H9 (cell line): ENCODE measurements around the gene C19orf73. TPM values are rescaled to one million over a fixed set of nuclear protein-coding genes. Genes with fewer than 3 reads are reported as not detected.

Source experiments
- DNase-seq: peaks from one replicate; pipeline ENCODE4 v3.0.0-alpha.2; 2017
- H2AFZ ChIP-seq: one replicate; pipeline ENCODE4 v1.6.1; 2013; ENCODE audit warnings: mild to moderate bottlenecking, low read length, control low read depth, moderate library complexity
- H2AK5ac ChIP-seq: 2 replicates; pipeline ENCODE4 v1.6.1; 2013; ENCODE audit warnings: low read length, control low read depth, mixed read lengths; ENCODE audit not compliant: insufficient read length
- H2BK120ac ChIP-seq: one replicate; pipeline ENCODE4 v1.6.1; 2013; ENCODE audit warnings: low read depth, mild to moderate bottlenecking, low read length, control low read depth, inconsistent platforms; ENCODE audit not compliant: poor library complexity, severe bottlenecking
- H2BK12ac ChIP-seq: 2 replicates; pipeline ENCODE4 v1.6.1; 2013; ENCODE audit warnings: low read length, control low read depth, mixed read lengths, low read depth; ENCODE audit not compliant: insufficient read length
- H2BK15ac ChIP-seq: 2 replicates; pipeline ENCODE4 v1.6.1; 2013; ENCODE audit warnings: low read depth, low read length, control low read depth
- H2BK20ac ChIP-seq: one replicate; pipeline ENCODE4 v1.6.1; 2013; ENCODE audit warnings: low read depth, mild to moderate bottlenecking, low read length, control low read depth, inconsistent platforms; ENCODE audit not compliant: poor library complexity, severe bottlenecking
- H2BK5ac ChIP-seq: 2 replicates; pipeline ENCODE4 v1.6.1; 2013; ENCODE audit warnings: low read length, control low read depth, mixed read lengths; ENCODE audit not compliant: insufficient read length
- H3K14ac ChIP-seq: 2 replicates; pipeline ENCODE4 v1.6.1; 2013; ENCODE audit warnings: low read length, control low read depth; ENCODE audit not compliant: insufficient read depth
- H3K18ac ChIP-seq: 2 replicates; pipeline ENCODE4 v1.6.1; 2013; ENCODE audit warnings: low read depth, mild to moderate bottlenecking, mixed read lengths, low read length, control low read depth; ENCODE audit not compliant: insufficient read length
- H3K23ac ChIP-seq: 2 replicates; pipeline ENCODE4 v1.6.1; 2013; ENCODE audit warnings: low read length, control low read depth, mixed read lengths, low read depth; ENCODE audit not compliant: insufficient read length
- H3K23me2 ChIP-seq: 2 replicates; pipeline ENCODE4 v1.6.1; 2013; ENCODE audit warnings: low read depth, mild to moderate bottlenecking, mixed read lengths, low read length, control low read depth; ENCODE audit not compliant: insufficient read length, poor library complexity, severe bottlenecking
- H3K27ac ChIP-seq: 2 replicates; pipeline ENCODE4 v1.5.1; 2013; ENCODE audit warnings: low read length, control low read depth, mixed read lengths, low read depth; ENCODE audit not compliant: insufficient read length
- H3K27me3 ChIP-seq: 2 replicates; pipeline ENCODE4 v1.6.1; 2013; ENCODE audit warnings: low read length, control low read depth, inconsistent platforms; ENCODE audit not compliant: insufficient read depth
- H3K4ac ChIP-seq: 2 replicates; pipeline ENCODE4 v1.6.1; 2013; ENCODE audit warnings: low read depth, mild to moderate bottlenecking, control low read depth, inconsistent platforms, low read length, moderate library complexity
- H3K4me1 ChIP-seq: 2 replicates; pipeline ENCODE4 v1.6.1; 2013; ENCODE audit warnings: low read length, control low read depth, inconsistent platforms; ENCODE audit not compliant: insufficient read depth
- H3K4me2 ChIP-seq: 2 replicates; pipeline ENCODE4 v1.6.1; 2013; ENCODE audit warnings: low read length, control low read depth, mixed read lengths; ENCODE audit not compliant: insufficient read length, insufficient read depth
- H3K56ac ChIP-seq: 2 replicates; pipeline ENCODE4 v1.6.1; 2013; ENCODE audit warnings: low read depth, mild to moderate bottlenecking, mixed read lengths, low read length, control low read depth; ENCODE audit not compliant: insufficient read length
- H3K79me1 ChIP-seq: 2 replicates; pipeline ENCODE4 v1.6.1; 2013; ENCODE audit warnings: low read depth, mild to moderate bottlenecking, moderate library complexity, low read length, control low read depth, inconsistent platforms; ENCODE audit not compliant: insufficient read depth, poor library complexity, severe bottlenecking
- H3K79me2 ChIP-seq: 2 replicates; pipeline ENCODE4 v1.6.1; 2013; ENCODE audit warnings: low read length, control low read depth, inconsistent platforms; ENCODE audit not compliant: insufficient read depth
- H3K9ac ChIP-seq: 2 replicates; pipeline ENCODE4 v1.6.1; 2013; ENCODE audit warnings: low read length, control low read depth, mixed read lengths; ENCODE audit not compliant: insufficient read length; ENCODE audit errors: extremely low read depth
- H3K9me3 ChIP-seq: one replicate; pipeline ENCODE4 v1.6.1; 2013; ENCODE audit warnings: low read depth, low read length, inconsistent platforms; ENCODE audit not compliant: control insufficient read depth
- H3T11ph ChIP-seq: one replicate; pipeline ENCODE4 v1.6.1; 2013; ENCODE audit warnings: mild to moderate bottlenecking, low read length, control low read depth, inconsistent platforms
- H4K20me1 ChIP-seq: one replicate; pipeline ENCODE4 v1.6.1; 2013; ENCODE audit not compliant: control insufficient read depth, insufficient read length, insufficient read depth
- H4K5ac ChIP-seq: 2 replicates; pipeline ENCODE4 v1.6.1; 2013; ENCODE audit warnings: low read depth, mild to moderate bottlenecking, mixed read lengths, low read length, control low read depth; ENCODE audit not compliant: insufficient read length
- H4K8ac ChIP-seq: replicated peaks from 2 replicates; pipeline ENCODE4 v1.6.1; 2013; ENCODE audit warnings: low read length, control low read depth, mixed read lengths, low read depth; ENCODE audit not compliant: insufficient read length
- H4K91ac ChIP-seq: 2 replicates; pipeline ENCODE4 v1.6.1; 2013; ENCODE audit warnings: low read depth, mild to moderate bottlenecking, moderate library complexity, mixed read lengths, low read length, control low read depth; ENCODE audit not compliant: insufficient read length
- H3K27ac Mint-ChIP-seq, 3 experiments: 2 replicates in 2 of 3; 3 replicates in 1 of 3; pipeline ENCODE4 v1.8.0; 2020 to 2021; ENCODE audit warnings: mixed read lengths in 3 of 3, mild to moderate bottlenecking in 1 of 3, moderate library complexity in 1 of 3
- H3K27me3 Mint-ChIP-seq: 2 replicates; pipeline ENCODE4 v1.8.0; 2021; ENCODE audit warnings: low read depth, mild to moderate bottlenecking, moderate library complexity, mixed read lengths
- H3K36me3 Mint-ChIP-seq, 3 experiments: 2 replicates in 2 of 3; 3 replicates in 1 of 3; pipeline ENCODE4 v1.8.0; 2020 to 2021; ENCODE audit warnings: low read depth in 3 of 3, mixed read lengths in 3 of 3; ENCODE audit not compliant: insufficient read depth in 1 of 3
- H3K4me1 Mint-ChIP-seq, 2 experiments: 2 replicates each; pipeline ENCODE4 v1.8.0; 2020; ENCODE audit warnings: mixed read lengths in 2 of 2
- H3K4me3 Mint-ChIP-seq, 2 experiments: 2 replicates in 1 of 2; 3 replicates in 1 of 2; pipeline ENCODE4 v1.8.0; 2020 to 2021; ENCODE audit warnings: mild to moderate bottlenecking in 2 of 2, mixed read lengths in 2 of 2, moderate library complexity in 1 of 2
- H3K9me3 Mint-ChIP-seq, 2 experiments: 2 replicates in 1 of 2; 3 replicates in 1 of 2; pipeline ENCODE4 v1.8.0; 2020; ENCODE audit warnings: mild to moderate bottlenecking in 2 of 2, mixed read lengths in 2 of 2, moderate library complexity in 1 of 2
- CTCF ChIP-seq: fragments of 200-600 bp; sonication (generic); conservative IDR thresholded peaks from 3 replicates; pipeline ENCODE4 v1.8.0; 2021; ENCODE audit warnings: antibody characterized with exemption, mild to moderate bottlenecking
- WGBS: extraction: QIAGEN DNeasy Blood & Tissue Kit; methylation state at CpG from one replicate; pipeline ENCODE4 v1.1.7; 2013; ENCODE audit warnings: missing lambda C conversion rate, low lambda C conversion rate, mixed read lengths; ENCODE audit not compliant: insufficient read length; ENCODE audit errors: extremely low coverage; 5-methylcytosine and 5-hydroxymethylcytosine counted together
- total RNA-seq: library from RNA; stranded (reverse); gene quantifications from 2 replicates; pipeline ENCODE4 v1.2.1, GENCODE V29; 2021

C19orf73 gene
- total RNA-seq, 1 experiment from 2014 or later = 1.1 TPM

GRCh38 chr19:49106648-49107135 lies 12.3 kb downstream of the C19orf73 start:
- Histone ChIP-seq H3K23me2 (no peaks in the 10 kb centered on the region), H3K9ac (no peak overlapping the region), H4K5ac (no peak overlapping the region), H3K4ac (no peak overlapping the region), H3K27me3 (no peaks in the 10 kb centered on the region), H2BK15ac (no peak overlapping the region; the same call in 1 of the 2 replicates), H3K23ac (no peak overlapping the region), H3K9me3 (no peaks in the 10 kb centered on the region), H2AFZ (no peak overlapping the region), H3K27ac (no peak overlapping the region), H4K8ac (no peak overlapping the region), H3K4me2 (no peak overlapping the region), H3K18ac (no peak overlapping the region), H4K91ac (no peak overlapping the region), H2BK20ac (no peak overlapping the region), H2BK5ac (no peak overlapping the region), H4K20me1 (no peaks in the 10 kb centered on the region), H3K4me1 (no peaks in the 10 kb centered on the region), H3K79me2 (no peaks in the 10 kb centered on the region), H3K79me1 (no peaks in the 10 kb centered on the region), H3T11ph (no peak overlapping the region), H3K14ac (no peak overlapping the region), H2BK12ac (no peak overlapping the region), H3K56ac (no peak overlapping the region), H2BK120ac (no peak overlapping the region), H2AK5ac (no peak overlapping the region)
- Mint-ChIP-seq H3K9me3 (peaks cover 0 to 2% of the 10 kb centered on the region in 2 experiments; a peak in 2 of 5 replicates), H3K27ac (peak overlapping the region; percentile 76 to 87 (median 80); a peak in 6 of 7 replicates), H3K27me3 (no peaks in the 10 kb centered on the region; the same call in 1 of the 2 replicates), H3K36me3 (peaks cover 42 to 68% (median 65%) of the 10 kb centered on the region in 3 experiments), H3K4me1 (peaks cover 6 to 21% of the 10 kb centered on the region in 2 experiments), H3K4me3 (peak overlapping the region in 1 of 2 experiments; percentile 0; a peak in 1 of 5 replicates)
- peak; percentile 81 for DNase-seq
- no CpG with 5 or more reads among the region's 12 CpGs for WGBS
- TF ChIP-seq CTCF = peak; percentile 94
